HepG2 (cell line): ENCODE data around the gene GSTK1. TPM values are rescaled to one million over a fixed set of nuclear protein-coding genes. Genes with fewer than 3 reads are reported as not detected.

Experiments used
- ATAC-seq: fragments of 200-7000 bp; cut with Tn5 transposase; 3 replicates; pipeline ENCODE4 v1.9.1; 2020; ENCODE audit warnings: mild to moderate bottlenecking, moderate library complexity
- BruUV-seq: library from RNA; stranded (reverse); fragments of 400-500 nt; replicated peaks from 2 replicates; lab custom pipeline; 2021; lab: Mats Ljungman, UMichigan
- CTCF ChIA-PET: fragments of 300-600 bp; formaldehyde crosslinking; extraction: SDS; loops from one replicate; lab custom pipeline; 2021; ENCODE audit warnings: low total read pairs, inconsistent platforms, low intra/inter-chr PET ratio; lab: Yijun Ruan, JAX
- POLR2A ChIA-PET: fragments of 350-600 bp; sonication (Branson Sonifier 250); formaldehyde crosslinking; loops from one replicate; lab custom pipeline; 2020; ENCODE audit warnings: antibody characterized with exemption, inconsistent platforms; lab: Yijun Ruan, JAX
- DNase-seq: peaks from one replicate; pipeline ENCODE4 v3.0.0-alpha.2; 2015; ENCODE audit warnings: low spot score
- FAIRE-seq: peaks from 3 replicates; lab custom pipeline; 2011; peaks lifted over from hg19 to GRCh38; lab: Jason Lieb, UNC
- H2AFZ ChIP-seq: one replicate; pipeline ENCODE4 v1.6.1; 2011; ENCODE audit warnings: low read length, inconsistent platforms
- H3K27ac ChIP-seq: fragments of 300-600 bp; 3 replicates; pipeline ENCODE4 v1.8.0; 2011; ENCODE audit warnings: mixed run types, mild to moderate bottlenecking, mixed read lengths, low read length, inconsistent platforms; ENCODE audit not compliant: insufficient read depth; ENCODE audit errors: extremely low read length
- H3K27me3 ChIP-seq, 2 experiments: fragments of 200-600 bp in 1 of 2; 2 replicates in 1 of 2; 3 replicates in 1 of 2; pipeline versions ENCODE4 v1.6.0 to v1.8.0; 2011; ENCODE audit warnings: low read length in 2 of 2, mild to moderate bottlenecking in 2 of 2, moderate library complexity in 2 of 2, inconsistent platforms in 1 of 2; ENCODE audit not compliant: insufficient read depth in 2 of 2, control insufficient read depth in 1 of 2
- H3K36me3 ChIP-seq, 2 experiments: fragments of 200-600 bp in 1 of 2; replicated peaks in 1 of 2; 2 replicates in 1 of 2; 3 replicates in 1 of 2; pipeline versions ENCODE4 v1.5.1 to v1.8.0; 2011; ENCODE audit warnings: low read length in 2 of 2, inconsistent platforms in 1 of 2; ENCODE audit not compliant: insufficient read depth in 2 of 2, control insufficient read depth in 1 of 2
- H3K4me1 ChIP-seq: 2 replicates; pipeline ENCODE4 v1.5.1; 2012; ENCODE audit warnings: low read length, inconsistent platforms; ENCODE audit not compliant: insufficient read depth
- H3K4me2 ChIP-seq: 2 replicates; pipeline ENCODE4 v1.6.0; 2011; ENCODE audit warnings: low read depth, low read length, inconsistent platforms
- H3K4me3 ChIP-seq, 3 experiments: fragments of 200-600 bp in 1 of 3; sonication (generic), shearing (Covaris generic) in 1 of 3; replicated peaks in 1 of 3; 2 replicates each; pipeline ENCODE4 v1.5.1; 2011 to 2016; ENCODE audit warnings: low read length in 3 of 3, inconsistent platforms in 2 of 3, low read depth in 2 of 3, mild to moderate bottlenecking in 2 of 3, control low read depth in 1 of 3, mixed read lengths in 1 of 3; ENCODE audit not compliant: insufficient read depth in 1 of 3
- H3K79me2 ChIP-seq: one replicate; pipeline ENCODE4 v1.6.1; 2011; ENCODE audit warnings: low read length, inconsistent platforms; ENCODE audit not compliant: insufficient read depth
- H3K9ac ChIP-seq: 2 replicates; pipeline ENCODE4 v1.6.0; 2011; ENCODE audit warnings: mild to moderate bottlenecking, low read depth, low read length, inconsistent platforms; ENCODE audit not compliant: insufficient read depth
- H3K9me3 ChIP-seq: 2 replicates; pipeline ENCODE4 v1.5.1; 2012; ENCODE audit warnings: mild to moderate bottlenecking, low read length
- H4K20me1 ChIP-seq: 2 replicates; pipeline ENCODE4 v1.6.0; 2011; ENCODE audit warnings: inconsistent platforms, mild to moderate bottlenecking, low read length, moderate library complexity; ENCODE audit not compliant: insufficient read depth
- ARNTL ChIP-seq: sonication (generic); formaldehyde crosslinking; IDR thresholded peaks from 2 replicates; pipeline ENCODE4 v1.4.0; 2020; ENCODE audit warnings: mild to moderate bottlenecking, missing genetic modification reagents
- BRD4 ChIP-seq: sonication (generic); formaldehyde crosslinking; IDR thresholded peaks from 2 replicates; pipeline ENCODE4 v1.4.0; 2020; ENCODE audit warnings: missing genetic modification reagents
- DNMT3B ChIP-seq: conservative IDR thresholded peaks from 2 replicates; pipeline ENCODE4 v1.6.1; 2016; ENCODE audit warnings: missing biosample characterization, control low read depth
- ELF4 ChIP-seq: sonication (generic); formaldehyde crosslinking; IDR thresholded peaks from 2 replicates; pipeline ENCODE4 v1.5.0; 2020; ENCODE audit warnings: missing genetic modification reagents, mild to moderate bottlenecking, moderate library complexity, borderline replicate concordance
- ETV5 ChIP-seq: IDR thresholded peaks from 2 replicates; pipeline ENCODE4 v1.6.1; 2018; ENCODE audit warnings: missing biosample characterization, missing genetic modification reagents, inconsistent platforms, borderline replicate concordance
- HOXA5 ChIP-seq: sonication (generic); formaldehyde crosslinking; IDR thresholded peaks from 2 replicates; pipeline ENCODE4 v1.4.0; 2020; ENCODE audit warnings: missing genetic modification reagents
- KLF11 ChIP-seq: IDR thresholded peaks from 2 replicates; pipeline ENCODE4 v1.6.1; 2016; ENCODE audit warnings: missing compliant biosample characterization
- KLF6 ChIP-seq: IDR thresholded peaks from 2 replicates; pipeline ENCODE4 v1.8.0; 2016; ENCODE audit warnings: missing biosample characterization, missing genetic modification reagents
- MIXL1 ChIP-seq: IDR thresholded peaks from 2 replicates; pipeline ENCODE4 v1.6.1; 2016
- NCOA2 ChIP-seq: sonication (generic); formaldehyde crosslinking; IDR thresholded peaks from 2 replicates; pipeline ENCODE4 v1.8.0; 2022; ENCODE audit warnings: inconsistent platforms
- PRMT3 ChIP-seq: sonication (generic); formaldehyde crosslinking; IDR thresholded peaks from 2 replicates; pipeline ENCODE4 v1.8.1; 2022; ENCODE audit warnings: low read depth, mild to moderate bottlenecking, moderate library complexity, missing genetic modification reagents, borderline replicate concordance
- SRF ChIP-seq: IDR thresholded peaks from 2 replicates; pipeline ENCODE4 v1.6.1; 2011; ENCODE audit warnings: mild to moderate bottlenecking, low read depth, low read length, moderate library complexity
- TCF7L2 ChIP-seq: IDR thresholded peaks from 2 replicates; pipeline ENCODE4 v1.6.1; 2011; ENCODE audit warnings: mild to moderate bottlenecking, low read depth, low read length, moderate library complexity
- ZBTB8A ChIP-seq: sonication (generic); formaldehyde crosslinking; IDR thresholded peaks from 2 replicates; pipeline ENCODE4 v1.4.0; 2020; ENCODE audit warnings: mild to moderate bottlenecking, low read depth, missing genetic modification reagents, borderline replicate concordance
- ZKSCAN8 ChIP-seq: IDR thresholded peaks from 2 replicates; pipeline ENCODE4 v1.6.1; 2016; ENCODE audit warnings: borderline replicate concordance, missing genetic modification reagents, missing compliant biosample characterization
- ZNF343 ChIP-seq: sonication (generic); formaldehyde crosslinking; IDR thresholded peaks from 2 replicates; pipeline ENCODE4 v1.4.0; 2020; ENCODE audit warnings: mild to moderate bottlenecking, missing genetic modification reagents
- ZNF510 ChIP-seq: sonication (generic); formaldehyde crosslinking; IDR thresholded peaks from 2 replicates; pipeline ENCODE4 v1.4.0; 2020; ENCODE audit warnings: low read depth, mild to moderate bottlenecking, missing genetic modification reagents
- WGBS: methylation state at CpG from one replicate; pipeline ENCODE4 v1.1.6; 2017; ENCODE audit warnings: low lambda C conversion rate; 5-methylcytosine and 5-hydroxymethylcytosine counted together
- in situ Hi-C: cut with HindIII; loops from 2 replicates; pipeline ENCODE4 v1.10.0; 2017; ENCODE audit warnings: low pct_unique_long_range_greater_than_20kb; ENCODE audit not compliant: extremely low pct_ligation_motif_present
- intact Hi-C: fragments of 100-400 bp; cut with micrococcal nuclease; formaldehyde crosslinking; loops from one replicate; pipeline ENCODE4 v1.10.0; 2022; ENCODE audit not compliant: unreplicated experiment
- polyA plus RNA-seq, 8 experiments: library from polyadenylated mRNA; depleted of rRNA in 3 of 8; stranded (reverse) in 7 of 8; unstranded in 1 of 8; fragments of >200 nt; fragmentation: Illumina TruSeq in 4 of 8; extraction: Trizol in 4 of 8; gene quantifications; 2 replicates each; pipeline versions ENCODE4 v1.2.1 to v1.2.3, GENCODE V29; 2011 to 2016; ENCODE audit warnings: low read depth in 4 of 8, missing spikeins in 1 of 8, mixed read lengths in 1 of 8; ENCODE audit not compliant: insufficient read depth in 1 of 8
- total RNA-seq, 5 experiments: library from RNA; depleted of rRNA; stranded (reverse); fragments of >200 nt; fragmentation: Illumina TruSeq; extraction: Trizol; gene quantifications; 2 replicates each; pipeline ENCODE4 v1.2.3, GENCODE V29; 2016; ENCODE audit warnings: low read depth in 1 of 5
- TF ChIP-seq, protein P1 (sequence below): sonication (generic); formaldehyde crosslinking; IDR thresholded peaks from 2 replicates; pipeline ENCODE4 v1.4.0; 2020; ENCODE audit warnings: missing genetic modification reagents
- TF ChIP-seq, protein P2 (sequence below): sonication (generic); formaldehyde crosslinking; IDR thresholded peaks from 2 replicates; pipeline ENCODE4 v1.4.0; 2020; ENCODE audit warnings: mild to moderate bottlenecking, missing genetic modification reagents
- TF ChIP-seq, protein P3 (sequence below): sonication (generic); formaldehyde crosslinking; IDR thresholded peaks from 2 replicates; pipeline ENCODE4 v1.9.0; 2022; ENCODE audit warnings: missing genetic modification reagents, mild to moderate bottlenecking, borderline replicate concordance

Gene GSTK1
- total and polyA plus RNA-seq, 2 of the 13 experiments (the other 11 are each of a cell fraction or from before 2014, with no cell fraction given) = 64.6 to 92.1 TPM

DNA sequence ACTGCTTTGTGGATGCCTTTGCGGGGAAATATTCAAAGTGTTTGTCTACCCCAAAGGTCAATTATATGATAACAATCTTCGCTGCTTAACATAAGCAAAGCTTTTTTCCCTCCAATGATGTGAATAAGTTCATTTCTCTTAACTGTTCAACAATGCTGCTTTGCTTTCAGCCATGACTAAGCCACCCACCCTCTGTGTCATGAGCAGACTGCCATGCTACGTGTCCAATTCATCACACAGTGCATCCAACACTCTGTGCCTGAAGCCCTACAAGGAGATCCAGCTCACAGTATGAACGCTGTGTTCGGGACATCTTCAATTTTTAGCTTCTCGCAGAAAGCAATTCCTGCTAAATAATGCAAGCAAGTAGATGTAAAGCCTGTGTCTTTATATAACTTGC is 47.1 kb upstream of the GSTK1 start:
- POLR2A ChIA-PET = no interaction called here

More for the DNA sequence above, 47.1 kb upstream of the GSTK1 start:
- Histone ChIP-seq H3K4me3 (no peak overlapping the region), H3K27me3 (0 out of 5 replicates have a peak, but pooled peaks cover 0 to 3% of the 10 kb centered on the region in 2 experiments), H3K9ac (no peak overlapping the region), H2AFZ (no peak overlapping the region), H3K36me3 (no peaks in the 10 kb centered on the region), H3K27ac (no peak overlapping the region), H4K20me1 (no peaks in the 10 kb centered on the region)
- BruUV-seq = no TSS peak
- FAIRE-seq = no peak
- in situ Hi-C loops = loop anchor here (10.0 kb wide), 1 partner anchor 341 kb away; no protein-coding TSS in a partner anchor
- intact Hi-C loops = no loop called here
- CTCF ChIA-PET = interaction anchor here (1.5 to 5.3 kb wide), 4 partner anchors 83 to 362 kb away, joined by 3 to 178 read pairs (median 9); no protein-coding TSS in a partner anchor
- DNase-seq = no peak
- no peak for TF ChIP-seq SRF
- no peak for TF ChIP-seq TCF7L2
- TF ChIP-seq PRMT3 (CRISPR knock-in tag) = no peak
- TF ChIP-seq ZKSCAN8 = no peak
- TF ChIP-seq KLF11 (CRISPR knock-in tag) = no peak
- no peak for TF ChIP-seq ETV5 (CRISPR knock-in tag)
- TF ChIP-seq, protein P1, sequence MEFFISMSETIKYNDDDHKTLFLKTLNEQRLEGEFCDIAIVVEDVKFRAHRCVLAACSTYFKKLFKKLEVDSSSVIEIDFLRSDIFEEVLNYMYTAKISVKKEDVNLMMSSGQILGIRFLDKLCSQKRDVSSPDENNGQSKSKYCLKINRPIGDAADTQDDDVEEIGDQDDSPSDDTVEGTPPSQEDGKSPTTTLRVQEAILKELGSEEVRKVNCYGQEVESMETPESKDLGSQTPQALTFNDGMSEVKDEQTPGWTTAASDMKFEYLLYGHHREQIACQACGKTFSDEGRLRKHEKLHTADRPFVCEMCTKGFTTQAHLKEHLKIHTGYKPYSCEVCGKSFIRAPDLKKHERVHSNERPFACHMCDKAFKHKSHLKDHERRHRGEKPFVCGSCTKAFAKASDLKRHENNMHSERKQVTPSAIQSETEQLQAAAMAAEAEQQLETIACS (CRISPR knock-in tag) = no peak
- TF ChIP-seq DNMT3B (CRISPR knock-in tag) = no peak
- TF ChIP-seq ELF4 (CRISPR knock-in tag) = no peak
- TF ChIP-seq KLF6 (CRISPR knock-in tag) = no peak
- TF ChIP-seq ZBTB8A (CRISPR knock-in tag) = no peak
- TF ChIP-seq HOXA5 (CRISPR knock-in tag) = no peak
- TF ChIP-seq MIXL1 (CRISPR knock-in tag) = no peak
- no peak for TF ChIP-seq ARNTL
- TF ChIP-seq ZNF510 (CRISPR knock-in tag) = no peak
- TF ChIP-seq ZNF343 = no peak
- no peak for TF ChIP-seq BRD4 (CRISPR knock-in tag)
- TF ChIP-seq, protein P2, sequence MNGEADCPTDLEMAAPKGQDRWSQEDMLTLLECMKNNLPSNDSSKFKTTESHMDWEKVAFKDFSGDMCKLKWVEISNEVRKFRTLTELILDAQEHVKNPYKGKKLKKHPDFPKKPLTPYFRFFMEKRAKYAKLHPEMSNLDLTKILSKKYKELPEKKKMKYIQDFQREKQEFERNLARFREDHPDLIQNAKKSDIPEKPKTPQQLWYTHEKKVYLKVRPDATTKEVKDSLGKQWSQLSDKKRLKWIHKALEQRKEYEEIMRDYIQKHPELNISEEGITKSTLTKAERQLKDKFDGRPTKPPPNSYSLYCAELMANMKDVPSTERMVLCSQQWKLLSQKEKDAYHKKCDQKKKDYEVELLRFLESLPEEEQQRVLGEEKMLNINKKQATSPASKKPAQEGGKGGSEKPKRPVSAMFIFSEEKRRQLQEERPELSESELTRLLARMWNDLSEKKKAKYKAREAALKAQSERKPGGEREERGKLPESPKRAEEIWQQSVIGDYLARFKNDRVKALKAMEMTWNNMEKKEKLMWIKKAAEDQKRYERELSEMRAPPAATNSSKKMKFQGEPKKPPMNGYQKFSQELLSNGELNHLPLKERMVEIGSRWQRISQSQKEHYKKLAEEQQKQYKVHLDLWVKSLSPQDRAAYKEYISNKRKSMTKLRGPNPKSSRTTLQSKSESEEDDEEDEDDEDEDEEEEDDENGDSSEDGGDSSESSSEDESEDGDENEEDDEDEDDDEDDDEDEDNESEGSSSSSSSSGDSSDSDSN (CRISPR knock-in tag) = no peak
- no peak for TF ChIP-seq NCOA2 (CRISPR knock-in tag)
- TF ChIP-seq, protein P3, sequence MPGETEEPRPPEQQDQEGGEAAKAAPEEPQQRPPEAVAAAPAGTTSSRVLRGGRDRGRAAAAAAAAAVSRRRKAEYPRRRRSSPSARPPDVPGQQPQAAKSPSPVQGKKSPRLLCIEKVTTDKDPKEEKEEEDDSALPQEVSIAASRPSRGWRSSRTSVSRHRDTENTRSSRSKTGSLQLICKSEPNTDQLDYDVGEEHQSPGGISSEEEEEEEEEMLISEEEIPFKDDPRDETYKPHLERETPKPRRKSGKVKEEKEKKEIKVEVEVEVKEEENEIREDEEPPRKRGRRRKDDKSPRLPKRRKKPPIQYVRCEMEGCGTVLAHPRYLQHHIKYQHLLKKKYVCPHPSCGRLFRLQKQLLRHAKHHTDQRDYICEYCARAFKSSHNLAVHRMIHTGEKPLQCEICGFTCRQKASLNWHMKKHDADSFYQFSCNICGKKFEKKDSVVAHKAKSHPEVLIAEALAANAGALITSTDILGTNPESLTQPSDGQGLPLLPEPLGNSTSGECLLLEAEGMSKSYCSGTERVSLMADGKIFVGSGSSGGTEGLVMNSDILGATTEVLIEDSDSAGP (CRISPR knock-in tag) = no peak
- TF ChIP-seq, all 625 proteins: peak for 0
- Histone ChIP-seq H3K9me3 (no peaks in the 10 kb centered on the region), H3K4me2 (no peak overlapping the region), H3K4me1 (no peaks in the 10 kb centered on the region), H3K79me2 (no peaks in the 10 kb centered on the region)
- ATAC-seq = no peak
- 16% methylated on average over 6 of the region's 6 CpGs for WGBS
